Caco-2 (cell line): Measurements from ENCODE around the gene STXBP2. TPM values are rescaled to one million over a fixed set of nuclear protein-coding genes. Genes with fewer than 3 reads are reported as not detected.
A peak's percentile ranks its signal among the peaks of the same experiment; 100 is the strongest.

ENCODE experiments used
- BruUV-seq: library from RNA; stranded (reverse); fragments of 400-500 nt; replicated peaks from 2 replicates; lab custom pipeline; 2021; lab: Mats Ljungman, UMichigan
- CTCF ChIA-PET: fragments of 300-600 bp; sonication (Branson Sonifier 250); formaldehyde crosslinking; loops from one replicate; lab custom pipeline; 2022; ENCODE audit warnings: antibody characterized with exemption; lab: Charles Lee
- POLR2A ChIA-PET: fragments of 300-600 bp; sonication (Branson Sonifier 250); formaldehyde crosslinking; loops from one replicate; lab custom pipeline; 2022; ENCODE audit warnings: antibody characterized with exemption; lab: Charles Lee
- DNase-seq, 2 experiments: peaks; one replicate each; pipeline versions ENCODE4 v3.0.0 to v3.0.0-alpha.2; 2020 to 2022
- H3K27me3 ChIP-seq: replicated peaks from 2 replicates; pipeline ENCODE4 v1.6.0; 2011; ENCODE audit warnings: low read length; ENCODE audit not compliant: control insufficient read depth, insufficient read depth
- H3K36me3 ChIP-seq: 2 replicates; pipeline ENCODE4 v1.5.1; 2011; ENCODE audit warnings: low read length; ENCODE audit not compliant: control insufficient read depth, insufficient read depth
- H3K4me1 ChIP-seq: fragments of 250-450 bp; sonication (Bioruptor Pico); 2 replicates; pipeline ENCODE4 v1.5.1; 2020; ENCODE audit warnings: mild to moderate bottlenecking
- H3K4me3 ChIP-seq: 2 replicates; pipeline ENCODE4 v1.5.1; 2011; ENCODE audit warnings: low read depth, mild to moderate bottlenecking, control low read depth, low read length
- H3K9me3 ChIP-seq: fragments of 250-450 bp; sonication (Bioruptor Pico); 2 replicates; pipeline ENCODE4 v1.5.1; 2020; ENCODE audit warnings: mild to moderate bottlenecking, moderate library complexity
- H3K27ac Mint-ChIP-seq: one replicate; pipeline ENCODE4 v1.8.0; 2022; ENCODE audit warnings: mixed read lengths; ENCODE audit not compliant: unreplicated experiment
- H3K27me3 Mint-ChIP-seq: one replicate; pipeline ENCODE4 v1.8.0; 2022; ENCODE audit warnings: mixed read lengths; ENCODE audit not compliant: insufficient read depth, unreplicated experiment
- H3K36me3 Mint-ChIP-seq: one replicate; pipeline ENCODE4 v1.8.0; 2022; ENCODE audit warnings: mild to moderate bottlenecking, mixed read lengths; ENCODE audit not compliant: insufficient read depth, unreplicated experiment
- H3K4me1 Mint-ChIP-seq: one replicate; pipeline ENCODE4 v1.8.0; 2022; ENCODE audit warnings: low read depth, mixed read lengths; ENCODE audit not compliant: unreplicated experiment
- H3K4me3 Mint-ChIP-seq: one replicate; pipeline ENCODE4 v1.8.0; 2022; ENCODE audit warnings: mild to moderate bottlenecking, moderate library complexity, mixed read lengths; ENCODE audit not compliant: unreplicated experiment
- H3K9me3 Mint-ChIP-seq: one replicate; pipeline ENCODE4 v1.8.0; 2022; ENCODE audit warnings: mixed read lengths; ENCODE audit not compliant: unreplicated experiment
- intact Hi-C: fragments of 100-400 bp; cut with micrococcal nuclease; formaldehyde crosslinking; loops from one replicate; pipeline ENCODE4 v1.10.0; 2022; ENCODE audit not compliant: unreplicated experiment
- total RNA-seq: library from RNA; stranded (reverse); gene quantifications from 2 replicates; pipeline ENCODE4 v1.2.3, GENCODE V29; 2022
- TF ChIP-seq, protein P1 (sequence below), 2 experiments: fragments of 200-600 bp in 1 of 2; IDR thresholded peaks; 1 replicate in 1 of 2; 2 replicates in 1 of 2; pipeline versions ENCODE4 v1.5.1 to v1.8.0; 2011 to 2022; ENCODE audit warnings: antibody characterized with exemption in 1 of 2, control low read depth in 1 of 2, inconsistent platforms in 1 of 2, low read depth in 1 of 2, low read length in 1 of 2, mild to moderate bottlenecking in 1 of 2, moderate library complexity in 1 of 2; ENCODE audit not compliant: insufficient read depth in 1 of 2, severe bottlenecking in 1 of 2, unreplicated experiment in 1 of 2

The STXBP2 gene
- total RNA-seq, 1 experiment from 2014 or later, result 113 TPM

DNA sequence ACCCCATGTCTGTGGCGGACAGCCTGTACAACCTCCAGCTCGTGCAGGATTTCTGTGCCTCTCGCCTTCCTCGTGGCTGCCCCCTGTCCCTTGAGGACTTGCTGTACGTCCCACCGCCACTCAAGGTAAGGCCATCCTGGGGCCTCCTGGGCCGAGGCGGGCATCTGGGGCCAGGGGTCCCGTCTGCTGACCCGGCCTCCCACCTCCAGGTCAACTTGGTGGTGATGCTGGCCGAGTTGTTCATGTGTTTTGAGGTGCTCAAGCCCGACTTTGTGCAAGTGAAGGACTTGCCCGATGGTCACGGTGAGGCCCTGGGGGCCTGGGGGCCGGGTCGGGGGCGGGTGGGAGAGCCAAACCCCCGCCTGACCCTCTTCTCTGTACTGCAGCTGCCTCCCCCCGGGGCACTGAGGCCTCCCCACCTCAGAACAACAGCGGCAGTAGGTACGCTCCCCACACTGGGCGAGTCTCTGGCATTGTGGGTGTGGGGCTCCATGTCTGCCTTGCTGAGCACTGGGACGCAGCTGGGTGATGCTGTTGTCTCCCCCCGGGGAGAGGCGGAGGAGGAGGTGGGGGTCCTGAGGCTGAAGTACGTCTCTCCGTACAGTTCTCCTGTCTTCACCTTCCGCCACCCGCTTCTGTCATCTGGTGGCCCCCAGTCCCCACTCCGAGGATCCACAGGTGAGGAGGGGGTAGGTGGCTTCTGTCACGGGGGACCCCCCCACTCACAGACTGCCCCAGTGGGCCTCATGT lies 26.2 kb upstream of the STXBP2 start:
- ChIA-PET POLR2A (no interaction called here), CTCF (interaction anchor here (2.0 kb wide), 1 partner anchor 42 kb away, joined by 4 read pairs; no protein-coding TSS in a partner anchor)
- H3K4me3 Mint-ChIP-seq, result no peak overlapping the region
- Histone ChIP-seq H3K4me1 (no peaks in the 10 kb centered on the region), H3K27me3 (no peaks in the 10 kb centered on the region), H3K9me3 (no peaks in the 10 kb centered on the region), H3K36me3 (no peaks in the 10 kb centered on the region; the same call in none of the 2 replicates), H3K4me3 (no peak overlapping the region)
- BruUV-seq, result no TSS peak
- H3K9me3 Mint-ChIP-seq, result peaks cover 3% of the 10 kb centered on the region
- H3K27me3 Mint-ChIP-seq, result no peaks in the 10 kb centered on the region
- intact Hi-C loops, result no loop called here
- H3K4me1 Mint-ChIP-seq, result no peaks in the 10 kb centered on the region
- TF ChIP-seq, protein P1, sequence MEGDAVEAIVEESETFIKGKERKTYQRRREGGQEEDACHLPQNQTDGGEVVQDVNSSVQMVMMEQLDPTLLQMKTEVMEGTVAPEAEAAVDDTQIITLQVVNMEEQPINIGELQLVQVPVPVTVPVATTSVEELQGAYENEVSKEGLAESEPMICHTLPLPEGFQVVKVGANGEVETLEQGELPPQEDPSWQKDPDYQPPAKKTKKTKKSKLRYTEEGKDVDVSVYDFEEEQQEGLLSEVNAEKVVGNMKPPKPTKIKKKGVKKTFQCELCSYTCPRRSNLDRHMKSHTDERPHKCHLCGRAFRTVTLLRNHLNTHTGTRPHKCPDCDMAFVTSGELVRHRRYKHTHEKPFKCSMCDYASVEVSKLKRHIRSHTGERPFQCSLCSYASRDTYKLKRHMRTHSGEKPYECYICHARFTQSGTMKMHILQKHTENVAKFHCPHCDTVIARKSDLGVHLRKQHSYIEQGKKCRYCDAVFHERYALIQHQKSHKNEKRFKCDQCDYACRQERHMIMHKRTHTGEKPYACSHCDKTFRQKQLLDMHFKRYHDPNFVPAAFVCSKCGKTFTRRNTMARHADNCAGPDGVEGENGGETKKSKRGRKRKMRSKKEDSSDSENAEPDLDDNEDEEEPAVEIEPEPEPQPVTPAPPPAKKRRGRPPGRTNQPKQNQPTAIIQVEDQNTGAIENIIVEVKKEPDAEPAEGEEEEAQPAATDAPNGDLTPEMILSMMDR (IDR thresholded peaks at IDR 0.05; ENCODE audit: insufficient read depth in 1 of 2, low read depth in 1 of 2, low read length in 1 of 2, severe bottlenecking in 1 of 2, unreplicated experiment in 1 of 2), result no peak
- DNase-seq, result no peak
- H3K36me3 Mint-ChIP-seq, result peaks cover 66% of the 10 kb centered on the region
- H3K27ac Mint-ChIP-seq, result no peak overlapping the region

DNA sequence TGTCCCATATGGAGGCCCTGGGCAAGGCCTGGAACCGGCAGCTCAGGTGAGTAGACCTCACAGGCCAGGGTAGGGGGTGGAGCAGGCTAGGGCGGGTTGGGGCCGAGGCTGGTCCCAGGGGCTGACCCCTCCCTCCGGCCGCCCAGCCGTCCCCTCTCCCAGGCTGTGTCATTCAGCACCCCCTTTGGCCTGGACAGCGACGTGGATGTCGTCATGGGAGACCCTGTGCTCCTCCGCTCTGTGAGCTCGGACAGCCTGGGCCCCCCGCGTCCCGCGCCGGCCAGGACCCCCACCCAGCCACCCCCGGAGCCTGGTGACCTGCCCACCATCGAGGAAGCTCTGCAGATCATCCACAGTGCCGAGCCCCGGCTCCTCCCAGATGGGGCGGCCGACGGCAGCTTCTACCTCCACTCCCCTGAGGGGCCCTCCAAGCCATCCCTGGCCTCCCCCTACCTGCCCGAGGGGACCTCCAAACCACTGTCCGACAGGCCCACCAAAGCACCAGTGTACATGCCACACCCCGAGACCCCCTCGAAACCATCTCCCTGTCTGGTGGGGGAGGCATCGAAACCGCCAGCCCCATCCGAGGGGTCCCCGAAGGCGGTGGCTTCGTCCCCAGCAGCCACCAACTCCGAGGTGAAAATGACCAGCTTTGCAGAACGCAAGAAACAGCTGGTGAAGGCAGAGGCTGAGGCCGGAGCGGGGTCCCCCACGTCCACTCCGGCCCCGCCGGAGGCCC lies 25.2 kb upstream of the STXBP2 start:
- no peaks in the 10 kb centered on the region for H3K9me3 Mint-ChIP-seq
- TF ChIP-seq, protein P1 (IDR thresholded peaks at IDR 0.05; ENCODE audit: insufficient read depth in 1 of 2, low read depth in 1 of 2, low read length in 1 of 2, severe bottlenecking in 1 of 2, unreplicated experiment in 1 of 2), result no peak
- DNase-seq, result no peak
- Histone ChIP-seq H3K4me3 (no peak overlapping the region), H3K9me3 (no peaks in the 10 kb centered on the region), H3K36me3 (no peaks in the 10 kb centered on the region; the same call in none of the 2 replicates), H3K27me3 (no peaks in the 10 kb centered on the region), H3K4me1 (no peaks in the 10 kb centered on the region)
- ChIA-PET POLR2A (no interaction called here), CTCF (no interaction called here)
- H3K4me1 Mint-ChIP-seq, result no peaks in the 10 kb centered on the region
- TSS peak; percentile 49 for BruUV-seq
- H3K36me3 Mint-ChIP-seq, result peaks cover 70% of the 10 kb centered on the region
- intact Hi-C loops, result no loop called here
- no peaks in the 10 kb centered on the region for H3K27me3 Mint-ChIP-seq
- H3K27ac Mint-ChIP-seq, result no peak overlapping the region
- no peak overlapping the region for H3K4me3 Mint-ChIP-seq
